GM18868 (cell line): ENCODE data around the gene TRIP12.
"Not testable (repeated sequence)": the region's sequence is repeated elsewhere in the genome, so short reads cannot be mapped to it uniquely, and the experiment has no call there.

Experiments
- ATAC-seq: cut with Tn5 transposase; IDR thresholded peaks from one replicate; pipeline ENCODE4 v1.9.1; 2021; ENCODE audit warnings: mild to moderate bottlenecking, moderate library complexity; ENCODE audit not compliant: unreplicated experiment

The TRIP12 gene

GRCh38 chr2:229725716-229726574 is 195.9 kb downstream of the TRIP12 start:
- ATAC-seq = no peak

GRCh38 chr2:229723192-229723591 is 198.6 kb downstream of the TRIP12 start:
- ATAC-seq = not testable (repeated sequence)

GRCh38 chr2:229719926-229720647 is 201.7 kb downstream of the TRIP12 start:
- no peak for ATAC-seq

- ATAC-seq = no peak
Observed at GRCh38 chr2:229718057-229718456, 203.8 kb downstream of the TRIP12 start.

GRCh38 chr2:229715895-229716507 is 205.8 kb downstream of the TRIP12 start:
- ATAC-seq = no peak

- ATAC-seq = peak; percentile 18
Observed at GRCh38 chr2:229714736-229715541, 206.9 kb downstream of the TRIP12 start.

GRCh38 chr2:229714080-229714735 is 207.6 kb downstream of the TRIP12 start, which contains the start of gene DNER:
DNER (minus strand) TSS chr2:229714555; CDS start chr2:229714423, 132 bp downstream.
- peak; percentile 83 for ATAC-seq
